Esophagus muscularis mucosa (tissue), 4 donors: ENCODE results near the gene PPP1CB. TPM values are rescaled to one million over a fixed set of nuclear protein-coding genes. Genes with fewer than 3 reads are reported as not detected.
A peak's percentile ranks its signal among the peaks of the same experiment; 100 is the strongest.

Source experiments
- DNase-seq: peaks from one replicate; pipeline ENCODE4 v3.0.0-alpha.2; 2017; ENCODE audit errors: extremely low spot score
- H3K27ac ChIP-seq, 4 donors: fragments of 200-600 bp; sonication (generic); replicated peaks in 1 of 4; 1 replicate in 3 of 4; 2 replicates in 1 of 4; pipeline ENCODE4 v1.5.1; 2016 to 2019; ENCODE audit warnings: mild to moderate bottlenecking in 1 of 4
- H3K27me3 ChIP-seq, 4 donors: fragments of 200-600 bp; sonication (generic); one replicate each; pipeline versions ENCODE4 v1.5.1 to v1.6.0; 2016 to 2019
- H3K36me3 ChIP-seq, 4 donors: fragments of 200-600 bp; sonication (generic); one replicate each; pipeline ENCODE4 v1.5.1; 2016 to 2019
- H3K4me1 ChIP-seq, 4 donors: fragments of 200-600 bp; sonication (generic); one replicate each; pipeline ENCODE4 v1.5.1; 2016 to 2019
- H3K4me3 ChIP-seq, 4 donors: fragments of 200-600 bp; sonication (generic); 1 replicate in 2 of 4; 2 replicates in 2 of 4; pipeline ENCODE4 v1.5.1; 2016 to 2019; ENCODE audit warnings: mild to moderate bottlenecking in 4 of 4, moderate library complexity in 1 of 4
- H3K9me3 ChIP-seq, 4 donors: fragments of 200-600 bp; sonication (generic); 1 replicate in 3 of 4; 2 replicates in 1 of 4; pipeline ENCODE4 v1.5.1; 2016 to 2019
- EP300 ChIP-seq: sonication (generic); formaldehyde crosslinking; IDR thresholded peaks from one replicate; pipeline ENCODE4 v1.6.1; 2017; ENCODE audit warnings: antibody characterized with exemption
- POLR2A ChIP-seq: fragments of 450-650 bp; IDR thresholded peaks from one replicate; pipeline ENCODE4 v1.6.1; 2017; ENCODE audit warnings: antibody characterized with exemption, moderate library complexity, mild to moderate bottlenecking, low read depth
- POLR2AphosphoS5 ChIP-seq, 2 donors: sonication (generic); formaldehyde crosslinking; IDR thresholded peaks; one replicate each; pipeline ENCODE4 v1.6.1; 2017; ENCODE audit warnings: antibody characterized with exemption in 2 of 2
- WGBS: methylation state at CpG from one replicate; pipeline ENCODE4 v1.1.5; 2018; 5-methylcytosine and 5-hydroxymethylcytosine counted together
- intact Hi-C: fragments of 100-400 bp; cut with DNase I; formaldehyde crosslinking; loops from one replicate; pipeline ENCODE4 v1.15.1; 2023
- total RNA-seq, 4 donors: library from RNA; depleted of rRNA; stranded (reverse); fragments of >200 nt; gene quantifications; one replicate each; pipeline versions ENCODE4 v1.1.0 to v1.2.1, GENCODE V29; 2016
- TF ChIP-seq, protein P1 (sequence below), 3 experiments: fragments of 200-600 bp in 2 of 3; fragments of 450-650 bp in 1 of 3; sonication (generic) in 2 of 3; IDR thresholded peaks; one replicate each; pipeline ENCODE4 v1.5.1; 2017 to 2019; ENCODE audit warnings: antibody characterized with exemption in 3 of 3, mild to moderate bottlenecking in 2 of 3, moderate library complexity in 1 of 3

The PPP1CB gene
- total RNA-seq, 4 donors from 2014 or later: 658 to 1,191 (median 759) TPM

DNA sequence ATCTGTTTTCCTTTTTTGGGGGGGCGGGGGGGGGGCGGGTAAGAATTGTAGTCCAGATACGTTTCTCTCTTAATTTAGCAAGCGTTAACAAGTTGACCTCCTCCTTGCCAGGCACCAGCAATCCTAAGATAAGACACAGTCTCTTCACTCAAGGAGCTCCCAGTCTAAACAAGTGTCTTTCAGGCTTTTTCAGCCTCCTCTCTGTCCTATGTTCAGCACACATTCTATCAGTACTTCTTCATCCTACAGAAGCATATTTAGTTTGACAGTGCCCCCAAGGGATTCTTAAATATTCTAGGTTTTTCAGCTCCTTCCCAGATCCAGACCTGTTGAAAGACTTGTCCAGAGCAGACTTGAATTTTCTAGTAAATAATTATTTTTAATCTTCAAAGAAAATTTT lies 2.7 kb downstream of the PPP1CB start:
- peaks cover 65 to 72% (median 67%) of the 10 kb centered on the region in 4 donors for H3K4me1 ChIP-seq
- WGBS: 39% methylated on average over 4 of the region's 4 CpGs
- H3K9me3 ChIP-seq: no peaks in the 10 kb centered on the region
- intact Hi-C loops: loop anchor here (5.0 kb wide), 1 partner anchor 187 kb away; no protein-coding TSS in a partner anchor
- TF ChIP-seq POLR2A: no peak
- peak; percentile 5 to 59 for TF ChIP-seq POLR2AphosphoS5 (IDR thresholded peaks at IDR 0.05)
- peak overlapping the region; percentile 94 to 100 (median 100) for H3K27ac ChIP-seq
- no peak for DNase-seq
- no peaks in the 10 kb centered on the region for H3K27me3 ChIP-seq
- H3K4me3 ChIP-seq: peak overlapping the region; percentile 72 to 96 (median 95)
- H3K36me3 ChIP-seq: peaks cover 0 to 4% (median 0%) of the 10 kb centered on the region in 4 donors

DNA sequence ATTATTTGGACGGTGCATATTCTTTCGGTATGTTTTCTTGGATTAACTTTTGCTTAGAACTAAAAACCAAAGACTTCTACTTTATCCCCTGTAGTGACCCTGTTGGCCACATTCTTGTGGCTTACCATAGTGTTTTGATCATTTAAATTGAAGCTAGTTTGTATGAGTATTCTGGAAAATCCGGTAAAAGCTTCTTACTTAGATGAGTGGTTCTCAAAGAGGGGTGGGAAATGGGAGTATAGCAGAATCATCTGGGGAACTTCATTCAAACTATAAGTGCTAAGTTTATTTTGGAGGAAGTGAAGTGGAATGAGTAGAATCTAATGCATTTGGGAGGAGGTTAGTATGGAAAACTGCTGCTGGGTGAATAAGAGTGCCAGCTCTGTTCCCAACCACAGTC lies 3.8 kb downstream of the PPP1CB start:
- H3K27ac ChIP-seq: peak overlapping the region; percentile 94 to 100 (median 100)

DNA sequence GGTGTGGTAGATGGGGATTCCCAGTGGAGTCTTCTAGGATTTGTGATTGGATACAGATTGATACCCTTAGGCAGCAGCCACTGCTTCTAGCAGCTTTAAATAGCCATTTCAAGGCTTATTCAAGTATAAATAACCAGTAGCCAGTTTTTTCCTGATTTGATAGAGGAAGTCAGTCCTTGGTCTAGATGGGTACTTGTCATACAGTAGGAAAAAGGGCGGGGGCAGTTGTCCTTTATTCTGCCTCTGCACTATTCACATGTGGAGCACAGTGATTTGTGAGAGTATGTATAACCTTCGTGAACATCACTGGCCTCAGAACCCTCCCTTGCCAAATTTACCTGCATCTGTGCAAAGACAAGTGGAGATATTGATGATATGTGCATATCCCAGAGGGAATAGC lies 6.8 kb downstream of the PPP1CB start:
- Histone ChIP-seq H3K36me3 (peaks cover 8 to 27% (median 13%) of the 10 kb centered on the region in 4 donors), H3K27me3 (no peaks in the 10 kb centered on the region), H3K27ac (peak overlapping the region; percentile 94 to 100 (median 100)), H3K4me3 (peak overlapping the region; percentile 3 to 96 (median 95)), H3K9me3 (no peaks in the 10 kb centered on the region), H3K4me1 (peaks cover 85 to 97% (median 89%) of the 10 kb centered on the region in 4 donors)
- no peak for TF ChIP-seq EP300
- TF ChIP-seq POLR2AphosphoS5 (IDR thresholded peaks at IDR 0.05): no peak
- TF ChIP-seq POLR2A: no peak
- TF ChIP-seq, protein P1, sequence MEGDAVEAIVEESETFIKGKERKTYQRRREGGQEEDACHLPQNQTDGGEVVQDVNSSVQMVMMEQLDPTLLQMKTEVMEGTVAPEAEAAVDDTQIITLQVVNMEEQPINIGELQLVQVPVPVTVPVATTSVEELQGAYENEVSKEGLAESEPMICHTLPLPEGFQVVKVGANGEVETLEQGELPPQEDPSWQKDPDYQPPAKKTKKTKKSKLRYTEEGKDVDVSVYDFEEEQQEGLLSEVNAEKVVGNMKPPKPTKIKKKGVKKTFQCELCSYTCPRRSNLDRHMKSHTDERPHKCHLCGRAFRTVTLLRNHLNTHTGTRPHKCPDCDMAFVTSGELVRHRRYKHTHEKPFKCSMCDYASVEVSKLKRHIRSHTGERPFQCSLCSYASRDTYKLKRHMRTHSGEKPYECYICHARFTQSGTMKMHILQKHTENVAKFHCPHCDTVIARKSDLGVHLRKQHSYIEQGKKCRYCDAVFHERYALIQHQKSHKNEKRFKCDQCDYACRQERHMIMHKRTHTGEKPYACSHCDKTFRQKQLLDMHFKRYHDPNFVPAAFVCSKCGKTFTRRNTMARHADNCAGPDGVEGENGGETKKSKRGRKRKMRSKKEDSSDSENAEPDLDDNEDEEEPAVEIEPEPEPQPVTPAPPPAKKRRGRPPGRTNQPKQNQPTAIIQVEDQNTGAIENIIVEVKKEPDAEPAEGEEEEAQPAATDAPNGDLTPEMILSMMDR (IDR thresholded peaks at IDR 0.05): no peak
- DNase-seq: no peak
- WGBS: 66% methylated on average over 2 of the region's 2 CpGs
- intact Hi-C loops: no loop called here

More for the DNA sequence above, 3.8 kb downstream of the PPP1CB start:
- 42% methylated on average over 3 of the region's 3 CpGs for WGBS
- TF ChIP-seq POLR2A: no peak
- no peak for TF ChIP-seq EP300
- TF ChIP-seq, protein P1 (IDR thresholded peaks at IDR 0.05): no peak
- no peak for TF ChIP-seq POLR2AphosphoS5 (IDR thresholded peaks at IDR 0.05)
- Histone ChIP-seq H3K9me3 (no peaks in the 10 kb centered on the region), H3K27me3 (no peaks in the 10 kb centered on the region), H3K36me3 (peaks cover 0 to 15% (median 6%) of the 10 kb centered on the region in 4 donors), H3K4me3 (peak overlapping the region; percentile 72 to 96 (median 95)), H3K4me1 (peaks cover 64 to 72% (median 66%) of the 10 kb centered on the region in 4 donors)
- intact Hi-C loops: no loop called here
- no peak for DNase-seq

DNA sequence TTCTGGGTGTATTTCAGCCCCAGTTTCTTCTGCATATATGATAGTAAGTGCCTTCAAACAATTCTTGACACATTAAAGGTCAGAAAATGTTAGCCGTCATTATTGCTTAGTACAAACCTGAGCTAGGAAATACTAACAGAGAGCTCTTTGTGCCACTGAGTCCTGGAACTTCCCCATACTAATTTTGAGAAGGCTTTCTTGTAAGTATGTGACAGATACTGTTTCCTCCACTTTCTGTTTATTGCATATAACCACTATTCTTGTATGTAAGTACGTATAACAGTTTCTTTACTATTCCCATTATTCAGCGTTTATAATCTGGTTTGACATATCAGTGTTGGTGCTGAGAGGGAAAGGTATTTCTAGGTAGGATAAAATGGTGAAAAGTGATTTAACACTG lies 9.8 kb downstream of the PPP1CB start:
- no peak for DNase-seq
- TF ChIP-seq, protein P1 (IDR thresholded peaks at IDR 0.05): no peak
- no peak for TF ChIP-seq POLR2A
- no peak for TF ChIP-seq POLR2AphosphoS5 (IDR thresholded peaks at IDR 0.05)
- no peak for TF ChIP-seq EP300
- H3K9me3 ChIP-seq: no peaks in the 10 kb centered on the region
- H3K4me1 ChIP-seq: peaks cover 84 to 100% (median 99%) of the 10 kb centered on the region in 4 donors
- peaks cover 8 to 27% (median 13%) of the 10 kb centered on the region in 4 donors for H3K36me3 ChIP-seq
- intact Hi-C loops: no loop called here
- no peaks in the 10 kb centered on the region for H3K27me3 ChIP-seq
- peak overlapping the region; percentile 53 to 100 (median 61) for H3K27ac ChIP-seq
- H3K4me3 ChIP-seq: peak overlapping the region in 2 of 4 donors; percentile 7 to 15
- WGBS: 62% methylated on average over 3 of the region's 3 CpGs

DNA sequence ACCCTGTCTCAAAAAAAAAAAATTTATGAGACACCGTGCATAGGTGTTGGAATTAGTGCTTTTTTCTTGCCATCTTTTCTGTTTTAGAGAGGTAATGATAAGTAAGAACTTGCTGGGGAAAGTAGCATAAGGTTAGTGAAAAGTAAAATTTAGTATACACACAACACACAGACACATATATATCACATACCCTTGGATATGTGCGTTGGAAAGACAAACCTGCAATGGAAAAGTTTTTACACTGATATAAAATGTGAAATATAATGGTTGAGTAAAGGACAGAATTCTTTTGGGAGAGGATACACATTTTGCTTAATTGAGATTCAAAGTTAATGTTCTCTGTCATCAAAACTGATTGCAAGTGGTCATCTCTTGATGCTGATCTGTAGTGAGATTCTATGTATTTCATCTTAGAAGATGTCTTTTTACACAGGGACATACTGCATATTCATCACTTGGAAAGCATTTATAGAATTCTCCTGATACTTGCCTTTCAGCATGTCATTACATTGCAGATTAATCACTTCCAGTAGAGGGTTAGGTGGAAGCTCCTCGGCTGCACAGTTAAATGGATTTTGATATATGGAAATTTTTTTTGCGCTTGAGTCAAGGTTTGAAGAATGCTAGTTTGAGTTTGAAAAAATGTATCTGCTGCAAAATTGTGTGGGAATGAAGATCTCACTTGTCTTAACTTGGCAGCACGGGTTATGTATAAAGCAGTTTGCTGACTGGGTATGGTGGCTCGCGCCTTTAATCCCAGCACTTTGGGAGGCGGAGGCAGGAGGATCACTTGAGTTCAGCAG lies 13.5 kb downstream of the PPP1CB start:
- H3K27ac ChIP-seq: peak overlapping the region; percentile 21 to 66 (median 50)
- H3K4me1 ChIP-seq: peaks cover 79 to 100% (median 98%) of the 10 kb centered on the region in 4 donors
- DNase-seq: no peak
- 55% methylated on average over 8 of the region's 8 CpGs for WGBS
- H3K27me3 ChIP-seq: no peaks in the 10 kb centered on the region
- peaks cover 8 to 15% (median 9%) of the 10 kb centered on the region in 4 donors for H3K36me3 ChIP-seq
- H3K9me3 ChIP-seq: no peaks in the 10 kb centered on the region
- intact Hi-C loops: no loop called here
- TF ChIP-seq POLR2A: no peak
- TF ChIP-seq, protein P1 (IDR thresholded peaks at IDR 0.05): no peak
- peak in 1 of 2 donors; percentile 21 for TF ChIP-seq POLR2AphosphoS5 (IDR thresholded peaks at IDR 0.05)
- peak overlapping the region in 1 of 4 donors; percentile 11 for H3K4me3 ChIP-seq
